Skeletal muscle tissue (tissue), 4 donors: Measurements from ENCODE around the gene CTDSP1. TPM values are rescaled to one million over a fixed set of nuclear protein-coding genes. Genes with fewer than 3 reads are reported as not detected.

Experiments
- H3K27ac ChIP-seq: one replicate; pipeline ENCODE4 v1.7.0; 2013; ENCODE audit warnings: mild to moderate bottlenecking, low read depth, low read length, inconsistent platforms
- H3K27me3 ChIP-seq, 3 donors: one replicate each; pipeline ENCODE4 v1.7.0; 2013; ENCODE audit warnings: low read length in 3 of 3; ENCODE audit not compliant: control insufficient read depth in 3 of 3, insufficient read depth in 3 of 3
- H3K36me3 ChIP-seq, 3 donors: one replicate each; pipeline ENCODE4 v1.7.0; 2013; ENCODE audit warnings: low read length in 3 of 3; ENCODE audit not compliant: control insufficient read depth in 3 of 3, insufficient read depth in 3 of 3
- H3K4me1 ChIP-seq, 3 donors: one replicate each; pipeline ENCODE4 v1.7.0; 2013; ENCODE audit warnings: low read length in 3 of 3, mild to moderate bottlenecking in 3 of 3; ENCODE audit not compliant: control insufficient read depth in 3 of 3, insufficient read depth in 3 of 3
- H3K4me3 ChIP-seq, 3 donors: one replicate each; pipeline ENCODE4 v1.7.0; 2013; ENCODE audit warnings: low read length in 3 of 3
- H3K9ac ChIP-seq, 3 donors: one replicate each; pipeline ENCODE4 v1.7.0; 2013; ENCODE audit warnings: low read length in 3 of 3, mild to moderate bottlenecking in 3 of 3, moderate library complexity in 2 of 3, low read depth in 1 of 3
- H3K9me3 ChIP-seq, 3 donors: one replicate each; pipeline ENCODE4 v1.7.0; 2013; ENCODE audit warnings: low read length in 3 of 3; ENCODE audit not compliant: control insufficient read depth in 3 of 3
- total RNA-seq: library from RNA; depleted of rRNA; stranded (reverse); fragments of >200 nt; gene quantifications from one replicate; pipeline ENCODE4 v1.2.3, GENCODE V29; 2014
- donor health status: Osteomylitis.

Gene CTDSP1
- total RNA-seq, 1 donor from 2014 or later: 44.4 TPM

DNA sequence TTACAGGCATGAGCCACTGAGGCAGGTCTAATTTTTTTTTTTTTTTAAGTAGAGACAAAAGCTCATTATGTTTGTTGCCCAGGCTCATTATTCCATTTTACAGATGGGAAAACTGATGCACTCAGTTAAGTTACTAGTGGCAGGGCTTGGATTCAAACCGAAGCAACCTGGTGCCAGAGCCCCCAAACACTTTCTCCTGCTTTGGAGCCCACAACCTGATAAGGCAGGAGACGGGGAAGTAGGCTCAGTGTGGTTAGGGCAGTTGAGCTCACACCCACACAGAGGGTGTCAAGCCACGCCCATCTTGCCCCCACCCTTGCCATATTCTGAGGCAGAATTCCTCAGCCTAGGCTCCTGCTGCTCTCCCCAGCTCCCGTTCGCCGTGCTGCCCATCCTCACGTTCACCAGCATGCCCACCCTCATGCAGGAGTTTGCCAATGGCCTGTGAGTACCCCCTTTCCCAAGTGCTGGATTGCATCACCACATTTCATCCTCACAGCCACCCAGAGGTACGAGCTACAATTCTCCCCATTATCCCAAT is 5.8 kb upstream of the CTDSP1 start:
- H3K4me3 ChIP-seq: no peak overlapping the region
- H3K27ac ChIP-seq: no peak overlapping the region

DNA sequence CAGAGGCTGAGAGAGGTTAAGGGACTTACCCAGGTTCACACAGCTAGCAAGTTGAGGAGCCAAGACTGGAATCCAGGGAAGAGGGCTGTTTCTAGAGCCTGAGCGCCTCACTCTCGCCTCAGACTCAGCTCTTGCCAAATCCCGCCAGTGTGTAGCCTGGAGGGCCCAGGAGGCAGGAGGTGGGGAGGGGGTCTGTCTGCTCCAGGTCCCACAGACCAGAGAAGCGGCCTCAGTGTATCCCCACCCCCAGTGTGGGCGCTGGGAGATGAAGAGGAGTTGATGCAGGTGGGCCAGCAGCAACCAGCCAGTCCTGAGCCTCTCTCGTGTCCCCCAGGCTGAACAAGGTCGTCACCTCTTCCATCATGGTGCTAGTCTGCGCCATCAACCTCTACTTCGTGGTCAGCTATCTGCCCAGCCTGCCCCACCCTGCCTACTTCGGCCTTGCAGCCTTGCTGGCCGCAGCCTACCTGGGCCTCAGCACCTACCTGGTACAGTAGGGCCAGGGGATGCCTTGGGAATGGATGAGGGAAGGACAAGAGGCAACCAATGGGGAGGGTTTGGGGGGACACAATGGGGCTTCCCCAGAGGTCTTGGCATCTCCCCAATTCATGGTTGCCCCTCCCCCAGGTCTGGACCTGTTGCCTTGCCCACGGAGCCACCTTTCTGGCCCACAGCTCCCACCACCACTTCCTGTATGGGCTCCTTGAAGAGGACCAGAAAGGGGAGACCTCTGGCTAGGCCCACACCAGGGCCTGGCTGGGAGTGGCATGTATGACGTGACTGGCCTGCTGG is 5.2 kb upstream of the CTDSP1 start:
- H3K27ac ChIP-seq: no peak overlapping the region
- no peak overlapping the region for H3K4me3 ChIP-seq
- peaks cover 25 to 33% (median 31%) of the 10 kb centered on the region in 3 donors for H3K4me1 ChIP-seq
- no peaks in the 10 kb centered on the region for H3K27me3 ChIP-seq
- no peaks in the 10 kb centered on the region for H3K9me3 ChIP-seq
- H3K36me3 ChIP-seq: no peaks in the 10 kb centered on the region
- no peak overlapping the region for H3K9ac ChIP-seq

More for the DNA sequence above, 5.8 kb upstream of the CTDSP1 start:
- no peaks in the 10 kb centered on the region for H3K9me3 ChIP-seq
- H3K9ac ChIP-seq: no peak overlapping the region
- H3K36me3 ChIP-seq: no peaks in the 10 kb centered on the region
- H3K27me3 ChIP-seq: no peaks in the 10 kb centered on the region
- peaks cover 22 to 28% (median 25%) of the 10 kb centered on the region in 3 donors for H3K4me1 ChIP-seq

DNA sequence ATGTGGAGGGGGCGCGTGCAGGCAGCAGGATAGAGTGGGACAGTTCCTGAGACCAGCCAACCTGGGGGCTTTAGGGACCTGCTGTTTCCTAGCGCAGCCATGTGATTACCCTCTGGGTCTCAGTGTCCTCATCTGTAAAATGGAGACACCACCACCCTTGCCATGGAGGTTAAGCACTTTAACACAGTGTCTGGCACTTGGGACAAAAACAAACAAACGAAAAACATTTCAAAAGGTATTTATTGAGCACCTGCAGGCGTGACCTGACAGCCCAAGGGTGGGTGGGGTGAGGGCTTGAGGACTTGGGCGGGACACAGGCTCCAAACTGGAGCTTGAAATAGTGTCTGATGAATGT is 4.6 kb upstream of the CTDSP1 start:
- Histone ChIP-seq H3K27me3 (no peaks in the 10 kb centered on the region), H3K4me3 (no peak overlapping the region), H3K9ac (no peak overlapping the region), H3K27ac (no peak overlapping the region), H3K4me1 (peaks cover 25 to 33% (median 31%) of the 10 kb centered on the region in 3 donors), H3K36me3 (no peaks in the 10 kb centered on the region), H3K9me3 (no peaks in the 10 kb centered on the region)

DNA sequence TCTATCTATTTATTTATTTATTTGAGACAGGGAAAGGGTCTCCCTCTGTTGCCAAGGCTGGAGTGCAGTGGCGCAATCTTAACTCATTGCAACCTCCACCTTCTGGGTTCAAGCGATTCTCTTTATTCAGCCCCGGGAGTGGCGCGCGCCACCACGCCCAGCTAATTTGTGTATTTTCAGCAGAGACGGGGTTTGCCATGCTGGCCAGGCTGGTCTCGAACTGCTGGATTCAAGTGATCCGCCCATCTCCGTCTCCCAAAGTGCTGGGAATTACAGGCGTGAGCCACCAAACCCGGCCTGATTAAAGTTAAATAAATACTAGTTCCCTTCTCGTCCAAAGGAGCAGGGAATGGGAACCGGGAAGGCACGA is 4.2 kb upstream of the CTDSP1 start:
- H3K9me3 ChIP-seq: no peaks in the 10 kb centered on the region
- H3K27me3 ChIP-seq: no peaks in the 10 kb centered on the region
- H3K4me3 ChIP-seq: peak overlapping the region; percentile 70 to 95 (median 91)
- H3K9ac ChIP-seq: peak overlapping the region; percentile 67 to 98 (median 96)
- H3K4me1 ChIP-seq: peaks cover 25 to 33% (median 31%) of the 10 kb centered on the region in 3 donors
- H3K27ac ChIP-seq: peak overlapping the region; percentile 98
- no peaks in the 10 kb centered on the region for H3K36me3 ChIP-seq

DNA sequence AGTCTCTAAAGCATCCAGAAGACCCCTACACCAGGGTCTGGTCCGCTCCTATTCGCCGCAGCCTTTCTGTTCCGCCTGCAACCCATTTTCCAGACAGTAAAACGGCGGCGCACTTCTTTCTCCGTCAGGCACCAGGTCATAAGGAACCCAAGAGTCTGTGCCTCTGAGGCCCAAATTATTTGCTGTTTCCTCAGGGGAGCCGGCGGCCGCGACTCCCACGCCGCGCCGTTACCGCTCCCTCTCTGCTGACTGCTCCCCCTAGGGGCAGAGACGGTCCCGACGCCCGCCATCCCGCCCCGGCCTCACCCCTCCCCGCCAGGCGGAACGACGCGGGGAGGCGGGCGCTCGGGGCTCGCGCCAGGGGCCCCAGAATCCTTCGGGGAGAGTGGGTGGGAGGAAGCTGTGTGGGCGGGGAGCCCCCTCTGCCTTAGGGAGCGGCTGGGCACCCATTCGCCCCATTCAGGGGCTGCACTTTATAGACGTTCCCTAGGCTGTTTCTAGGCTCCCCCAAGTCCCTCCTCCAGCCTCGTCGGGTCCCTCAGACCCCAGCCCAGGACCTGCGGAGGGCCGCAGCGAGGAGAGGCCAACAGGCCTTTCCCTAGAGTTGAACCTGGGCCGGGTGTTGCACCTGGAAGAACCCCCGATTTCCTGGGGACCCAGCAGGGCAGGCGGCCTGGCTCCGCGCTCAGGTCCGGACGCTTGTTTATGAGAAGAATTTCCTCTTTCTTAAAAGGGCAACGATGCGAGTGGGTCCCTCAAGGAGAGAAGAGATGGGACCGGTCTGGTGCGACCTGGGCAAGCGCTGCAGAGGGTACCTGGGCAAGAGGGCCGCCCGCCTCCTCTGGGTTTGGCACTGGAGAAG is 3.6 kb upstream of the CTDSP1 start:
- no peaks in the 10 kb centered on the region for H3K9me3 ChIP-seq
- H3K27me3 ChIP-seq: no peaks in the 10 kb centered on the region
- peaks cover 27 to 35% (median 33%) of the 10 kb centered on the region in 3 donors for H3K4me1 ChIP-seq
- no peaks in the 10 kb centered on the region for H3K36me3 ChIP-seq
- peak overlapping the region; percentile 81 to 95 (median 91) for H3K4me3 ChIP-seq
- peak overlapping the region; percentile 94 to 98 (median 96) for H3K9ac ChIP-seq
- peak overlapping the region; percentile 98 for H3K27ac ChIP-seq

DNA sequence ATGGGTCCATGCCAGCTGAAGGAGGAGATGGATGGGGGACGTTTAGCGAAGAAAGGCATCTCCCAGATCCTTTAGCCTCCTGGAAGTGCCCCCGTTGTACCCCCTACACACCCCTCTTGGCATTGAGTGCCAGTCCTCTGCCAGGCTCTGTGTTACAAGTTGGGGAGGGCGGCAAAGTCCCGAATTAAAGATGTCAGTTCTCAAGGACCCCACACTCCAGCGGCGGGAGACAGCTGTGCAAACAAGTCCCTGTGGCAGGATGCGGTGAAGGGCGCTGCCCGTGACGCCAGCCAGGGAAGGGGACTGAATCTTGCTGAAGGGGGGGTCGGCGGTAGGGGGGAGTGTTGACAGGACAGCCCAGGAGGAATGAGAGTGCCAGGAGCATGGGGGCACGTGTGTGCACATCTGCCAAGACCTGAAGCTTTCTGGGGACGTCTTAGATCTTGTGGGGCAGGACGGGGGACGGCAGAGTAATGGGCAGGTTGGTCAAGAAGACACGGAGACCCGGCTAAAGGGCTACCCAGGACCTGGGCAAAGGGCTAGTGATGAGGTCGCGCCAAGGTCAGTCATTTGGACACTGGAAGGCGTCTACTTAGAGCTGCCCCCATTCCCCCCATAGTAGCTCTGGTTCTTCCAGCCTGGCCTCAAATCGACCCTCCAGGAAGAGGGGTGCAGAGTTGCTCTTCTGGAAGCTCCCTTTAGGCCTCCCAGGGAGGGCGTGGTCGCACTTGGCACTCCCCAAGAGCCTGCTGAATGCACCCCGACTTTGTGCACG is 2.8 kb upstream of the CTDSP1 start:
- Histone ChIP-seq H3K9me3 (no peaks in the 10 kb centered on the region), H3K9ac (peak overlapping the region; percentile 94 to 98 (median 96)), H3K4me3 (peak overlapping the region; percentile 81 to 95 (median 91)), H3K36me3 (peaks cover 0 to 2% (median 0%) of the 10 kb centered on the region in 3 donors), H3K4me1 (peaks cover 35 to 43% (median 41%) of the 10 kb centered on the region in 3 donors), H3K27ac (peak overlapping the region; percentile 98), H3K27me3 (no peaks in the 10 kb centered on the region)

DNA sequence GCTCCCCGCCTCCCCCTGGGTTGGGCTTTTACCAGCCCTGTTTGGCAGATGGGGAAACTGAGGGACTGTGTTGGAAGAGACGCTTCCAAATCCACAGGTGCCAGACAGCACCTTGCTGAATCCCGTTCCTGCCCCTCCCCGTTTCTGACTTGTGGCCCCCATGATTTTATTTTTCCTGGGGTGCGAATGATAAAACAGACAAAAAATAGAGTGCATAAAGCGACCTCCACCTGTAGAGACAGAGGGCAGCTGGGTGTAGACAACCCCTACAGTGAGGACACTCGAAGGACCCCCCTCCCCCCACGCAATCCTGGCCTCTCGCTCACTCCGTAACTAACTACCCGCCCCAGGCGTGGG is 2.2 kb upstream of the CTDSP1 start:
- Histone ChIP-seq H3K9me3 (no peaks in the 10 kb centered on the region), H3K9ac (peak overlapping the region; percentile 94 to 98 (median 96)), H3K4me1 (peaks cover 40 to 48% (median 47%) of the 10 kb centered on the region in 3 donors), H3K36me3 (peaks cover 0 to 7% (median 5%) of the 10 kb centered on the region in 3 donors), H3K27me3 (no peaks in the 10 kb centered on the region), H3K27ac (peak overlapping the region; percentile 98), H3K4me3 (peak overlapping the region; percentile 81 to 95 (median 91))

DNA sequence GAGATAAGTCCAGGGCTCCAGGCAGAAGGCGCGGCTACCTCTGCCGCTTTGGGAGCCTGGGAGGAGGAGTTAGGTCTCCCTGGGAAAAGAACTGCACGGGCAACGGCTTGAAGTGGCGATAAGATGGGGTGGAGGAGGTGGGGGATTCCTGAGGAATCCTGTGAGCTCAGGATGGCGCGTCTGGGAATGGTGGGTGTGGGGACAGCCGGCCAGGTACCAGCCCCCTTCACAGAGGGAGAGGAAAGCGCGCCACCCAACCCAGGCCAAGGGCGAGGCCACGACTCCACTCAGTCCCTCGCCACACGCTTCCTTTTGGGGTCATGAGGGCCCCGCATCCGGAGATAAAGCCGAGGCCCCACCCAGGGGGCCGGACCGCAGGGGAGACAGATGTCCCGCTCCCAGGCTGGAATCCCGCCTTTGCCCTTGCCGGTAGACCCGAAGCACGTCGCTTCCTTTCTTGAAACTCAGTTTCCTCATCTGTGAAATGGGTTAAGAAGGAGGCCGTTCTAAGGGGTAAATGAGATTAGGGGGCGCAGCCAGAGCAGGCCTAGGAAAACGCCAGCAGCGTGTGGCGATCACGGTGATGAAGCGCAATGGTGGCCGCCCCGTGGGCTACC is 1.7 kb upstream of the CTDSP1 start:
- peak overlapping the region; percentile 94 to 98 (median 96) for H3K9ac ChIP-seq
- no peaks in the 10 kb centered on the region for H3K27me3 ChIP-seq
- no peaks in the 10 kb centered on the region for H3K9me3 ChIP-seq
- H3K27ac ChIP-seq: peak overlapping the region; percentile 98
- H3K4me1 ChIP-seq: peaks cover 43 to 52% (median 50%) of the 10 kb centered on the region in 3 donors
- peaks cover under 1 to 11% (median 8%) of the 10 kb centered on the region in 3 donors for H3K36me3 ChIP-seq
- H3K4me3 ChIP-seq: peak overlapping the region; percentile 81 to 95 (median 91)
